A549 (cell line): ENCODE results near the gene CXCR5.

Source experiments
- CTCF ChIP-seq: fragments of >200 bp; sonication (Bioruptor Twin); formaldehyde crosslinking; IDR thresholded peaks from 3 replicates; pipeline ENCODE4 v1.5.1; 2016
- EHMT2 ChIP-seq: fragments of 200-600 bp; sonication (generic); IDR thresholded peaks from 2 replicates; pipeline ENCODE4 v1.6.1; 2016; ENCODE audit warnings: antibody characterized with exemption, low read depth, mild to moderate bottlenecking, moderate library complexity
- EP300 ChIP-seq, 2 experiments: fragments of >200 bp; sonication (Bioruptor Twin); formaldehyde crosslinking; IDR thresholded peaks; 2 replicates in 1 of 2; 3 replicates in 1 of 2; pipeline ENCODE4 v1.6.1; 2016 to 2017
- FOSL2 ChIP-seq, 2 experiments: fragments of 450-650 bp in 1 of 2; fragments of >200 bp in 1 of 2; sonication (Bioruptor Twin) in 1 of 2; formaldehyde crosslinking; IDR thresholded peaks; 2 replicates each; pipeline versions ENCODE4 v1.5.0 to v1.6.1; 2016 to 2020; ENCODE audit warnings: mild to moderate bottlenecking in 1 of 2, moderate library complexity in 1 of 2
- FOXS1 ChIP-seq: fragments of 250-450 bp; sonication (Bioruptor Pico); IDR thresholded peaks from 2 replicates; pipeline ENCODE4 v1.5.0; 2020; ENCODE audit warnings: mild to moderate bottlenecking, moderate library complexity
- HDAC2 ChIP-seq: fragments of 200-600 bp; sonication (generic); IDR thresholded peaks from 2 replicates; pipeline ENCODE4 v1.6.1; 2016
- MAFK ChIP-seq: fragments of 450-650 bp; IDR thresholded peaks from 2 replicates; pipeline ENCODE4 v1.6.1; 2014; ENCODE audit not compliant: partially characterized antibody
- MAX ChIP-seq: IDR thresholded peaks from 2 replicates; pipeline ENCODE4 v1.6.1; 2012
- MAZ ChIP-seq: fragments of 150-350 bp; IDR thresholded peaks from 2 replicates; pipeline ENCODE4 v1.6.1; 2014; ENCODE audit warnings: antibody characterized with exemption, low read depth, low read length, borderline replicate concordance
- NPAS2 ChIP-seq: fragments of 250-450 bp; sonication (Bioruptor Pico); IDR thresholded peaks from 2 replicates; pipeline ENCODE4 v1.8.0; 2022; ENCODE audit warnings: mild to moderate bottlenecking, moderate library complexity, borderline replicate concordance
- USF2 ChIP-seq: fragments of 450-650 bp; IDR thresholded peaks from 2 replicates; pipeline ENCODE4 v1.6.1; 2014; ENCODE audit warnings: antibody characterized with exemption

GRCh38 chr11:118873804-118874203, 9.9 kb upstream of the CXCR5 start:
- TF ChIP-seq MAZ (no peak), FOSL2 (IDR thresholded peaks at IDR 0.05) (no peak), FOSL2 (CRISPR knock-in tag; IDR thresholded peaks at IDR 0.05) (no peak), CTCF (no peak), HDAC2 (no peak), MAFK (no peak), MAX (no peak), EP300 (IDR thresholded peaks at IDR 0.05) (no peak), USF2 (no peak), FOXS1 (CRISPR knock-in tag) (no peak), EHMT2 (no peak), NPAS2 (CRISPR knock-in tag) (no peak)
